HUES6 (cell line): ENCODE data around the gene SAMD11.
A peak's percentile ranks its signal among the peaks of the same experiment; 100 is the strongest.
"Not testable (repeated sequence)": the region's sequence is repeated elsewhere in the genome, so short reads cannot be mapped to it uniquely, and the experiment has no call there.

Experiments
- H3K27ac ChIP-seq: 2 replicates; pipeline ENCODE4 v1.7.0; 2013; ENCODE audit warnings: low read depth, mild to moderate bottlenecking, low read length, inconsistent platforms
- H3K27me3 ChIP-seq: 2 replicates; pipeline ENCODE4 v1.6.1; 2013; ENCODE audit warnings: low read length; ENCODE audit not compliant: control insufficient read depth, insufficient read depth
- H3K36me3 ChIP-seq: 2 replicates; pipeline ENCODE4 v1.6.1; 2013; ENCODE audit warnings: low read length; ENCODE audit not compliant: control insufficient read depth, insufficient read depth
- H3K4me1 ChIP-seq: 2 replicates; pipeline ENCODE4 v1.6.1; 2013; ENCODE audit warnings: low read length; ENCODE audit not compliant: control insufficient read depth, insufficient read depth
- H3K4me3 ChIP-seq: 2 replicates; pipeline ENCODE4 v1.5.1; 2013; ENCODE audit warnings: low read depth, low read length
- H3K9ac ChIP-seq: one replicate; pipeline ENCODE4 v1.6.1; 2013; ENCODE audit warnings: mild to moderate bottlenecking, low read length
- H3K9me3 ChIP-seq: 2 replicates; pipeline ENCODE4 v1.6.1; 2013; ENCODE audit warnings: low read depth, low read length; ENCODE audit not compliant: control insufficient read depth, insufficient read depth

Gene SAMD11

DNA sequence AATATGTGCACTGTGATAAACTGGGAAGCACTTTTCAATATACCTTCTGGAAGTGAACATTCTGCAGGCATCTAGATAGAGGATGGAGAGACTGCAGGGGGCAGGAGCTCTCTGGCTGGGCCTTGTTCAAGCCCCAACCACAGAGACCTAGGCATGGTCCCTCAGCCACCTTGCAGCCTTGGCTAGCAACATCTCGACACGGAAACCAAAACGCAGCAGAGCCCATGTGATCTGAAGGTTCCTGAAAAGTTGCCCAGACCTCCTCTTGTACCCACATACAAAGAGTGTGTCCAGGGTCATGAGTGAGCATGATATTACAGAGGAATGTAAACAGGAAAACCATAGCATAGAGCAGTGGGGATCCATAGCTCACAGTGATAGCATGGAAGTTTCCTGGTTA, 33.1 kb upstream of the SAMD11 start:
- Histone ChIP-seq H3K4me3 (no peak overlapping the region), H3K4me1 (no peaks in the 10 kb centered on the region), H3K27me3 (peaks cover 51% of the 10 kb centered on the region), H3K27ac (no peak overlapping the region), H3K9me3 (no peaks in the 10 kb centered on the region), H3K9ac (no peak overlapping the region), H3K36me3 (no peaks in the 10 kb centered on the region)

DNA sequence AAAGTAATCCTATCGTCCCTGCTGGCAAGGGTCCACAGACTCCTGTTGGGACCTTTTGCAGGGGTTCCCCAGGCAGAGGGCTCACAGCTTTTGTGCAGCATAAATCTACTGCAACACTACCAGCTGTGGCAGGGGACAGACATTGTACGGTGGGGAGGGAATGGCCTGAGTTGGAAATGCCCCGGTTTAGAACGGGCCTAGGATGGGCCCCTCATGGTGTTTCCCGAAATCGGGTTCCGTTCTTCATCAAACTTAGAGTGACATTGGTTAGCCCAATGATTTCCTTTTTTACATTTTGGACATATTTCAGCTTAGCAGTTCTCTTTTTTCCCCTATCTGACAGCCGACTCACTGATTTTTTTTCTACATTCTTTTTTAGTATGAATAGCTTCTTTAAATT, 26.5 kb upstream of the SAMD11 start:
- H3K4me3 ChIP-seq = no peak overlapping the region
- peaks cover 62% of the 10 kb centered on the region for H3K27me3 ChIP-seq
- no peaks in the 10 kb centered on the region for H3K36me3 ChIP-seq
- H3K27ac ChIP-seq = no peak overlapping the region
- no peaks in the 10 kb centered on the region for H3K9me3 ChIP-seq
- no peaks in the 10 kb centered on the region for H3K4me1 ChIP-seq
- H3K9ac ChIP-seq = no peak overlapping the region

DNA sequence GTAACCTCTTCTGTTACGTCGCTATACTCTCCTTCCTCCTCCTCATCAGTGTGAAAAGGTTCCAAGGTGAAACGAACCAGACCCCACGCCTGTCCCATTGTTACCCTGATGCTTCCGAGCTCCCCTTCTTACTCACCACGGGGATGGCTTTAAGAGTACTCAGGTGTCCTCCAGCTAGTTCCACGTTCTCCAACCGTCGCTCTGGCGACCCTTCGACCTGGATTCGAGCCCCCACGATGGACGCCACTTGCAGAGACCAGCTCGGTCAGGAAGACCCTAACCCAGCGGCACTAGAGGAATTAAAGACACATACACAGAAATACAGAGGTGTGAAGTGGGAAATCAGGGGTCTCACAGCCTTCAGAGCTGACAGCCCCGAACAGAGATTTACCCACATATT, 25.8 kb upstream of the SAMD11 start:
- not testable (repeated sequence) for H3K4me1 ChIP-seq, H3K9me3 ChIP-seq, H3K36me3 ChIP-seq, H3K9ac ChIP-seq, H3K4me3 ChIP-seq, H3K27ac ChIP-seq
- peaks cover 69% of the 10 kb centered on the region for H3K27me3 ChIP-seq

DNA sequence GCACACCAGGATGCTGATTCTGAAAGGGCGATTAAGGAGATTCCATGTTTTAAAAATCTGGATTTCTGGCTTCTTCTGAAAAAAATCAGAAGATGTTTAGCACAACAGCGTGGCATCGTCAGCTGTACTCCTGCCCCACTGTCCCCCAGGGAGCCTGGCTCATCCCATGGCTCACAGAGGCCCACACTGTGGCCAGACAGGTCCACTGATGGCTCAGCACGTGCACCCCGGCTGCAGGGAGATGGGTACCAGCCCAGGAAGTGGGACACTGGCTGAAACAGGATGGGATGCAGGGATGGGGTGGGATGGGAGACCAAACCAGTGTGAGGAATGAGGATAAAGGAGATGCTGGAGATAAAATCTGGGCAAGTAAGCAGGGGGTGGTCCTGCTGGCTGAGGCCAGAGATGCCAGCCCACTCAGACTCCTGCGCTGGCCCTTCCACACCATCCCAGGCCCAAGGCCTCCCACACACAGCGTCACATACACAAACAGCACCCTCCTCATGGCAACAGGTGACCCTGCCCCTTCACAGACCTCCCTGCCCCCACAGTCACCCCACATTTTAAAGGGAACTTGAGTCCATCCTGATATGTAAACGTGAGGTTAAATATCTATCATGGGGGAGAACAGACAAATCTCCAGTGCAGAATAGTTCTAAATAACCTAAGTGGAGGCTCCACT, 23.9 kb upstream of the SAMD11 start:
- Histone ChIP-seq H3K9ac (no peak overlapping the region), H3K27me3 (peaks cover 79% of the 10 kb centered on the region), H3K4me3 (no peak overlapping the region), H3K27ac (no peak overlapping the region), H3K9me3 (no peaks in the 10 kb centered on the region), H3K36me3 (no peaks in the 10 kb centered on the region), H3K4me1 (no peaks in the 10 kb centered on the region)

DNA sequence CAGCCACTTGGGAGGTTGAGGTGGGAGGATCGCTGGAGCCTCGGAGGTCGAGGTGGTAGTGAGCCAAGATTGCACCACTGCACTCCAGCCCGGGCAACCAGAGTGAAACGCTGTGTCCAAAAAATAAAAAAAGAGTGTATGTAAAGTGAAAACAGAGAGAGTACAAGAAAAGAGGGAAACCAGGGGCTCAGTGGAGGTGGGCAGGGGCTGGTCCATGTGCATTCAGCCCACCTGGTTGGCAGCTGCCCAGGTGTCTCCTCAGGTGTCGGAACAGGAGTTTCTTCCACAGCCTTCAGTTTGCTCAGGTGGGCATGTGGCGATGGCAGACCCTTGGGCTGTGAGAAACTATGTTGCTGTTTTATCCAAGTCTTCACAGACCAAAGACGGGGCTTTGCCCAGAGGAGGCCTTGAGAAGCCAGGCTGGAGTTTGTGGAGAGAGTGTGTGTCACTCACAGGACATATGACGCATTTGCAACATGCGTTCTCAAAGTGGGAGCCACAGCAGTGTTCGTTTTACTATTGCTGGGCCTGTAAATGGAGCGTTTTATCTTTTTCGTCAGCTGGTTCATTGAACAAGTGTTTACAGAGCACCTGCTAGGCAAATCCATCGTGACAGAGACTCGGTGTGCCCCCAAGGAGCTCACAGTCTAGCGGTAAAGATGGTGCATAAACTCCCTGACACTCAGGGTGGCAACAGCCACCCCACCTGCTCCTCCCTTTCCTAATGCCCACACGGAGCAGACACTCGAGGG, 22.4 kb upstream of the SAMD11 start:
- Histone ChIP-seq H3K27me3 (peaks cover 89% of the 10 kb centered on the region), H3K4me1 (peaks cover 3% of the 10 kb centered on the region), H3K36me3 (no peaks in the 10 kb centered on the region), H3K4me3 (no peak overlapping the region), H3K9ac (no peak overlapping the region), H3K27ac (no peak overlapping the region), H3K9me3 (no peaks in the 10 kb centered on the region)

DNA sequence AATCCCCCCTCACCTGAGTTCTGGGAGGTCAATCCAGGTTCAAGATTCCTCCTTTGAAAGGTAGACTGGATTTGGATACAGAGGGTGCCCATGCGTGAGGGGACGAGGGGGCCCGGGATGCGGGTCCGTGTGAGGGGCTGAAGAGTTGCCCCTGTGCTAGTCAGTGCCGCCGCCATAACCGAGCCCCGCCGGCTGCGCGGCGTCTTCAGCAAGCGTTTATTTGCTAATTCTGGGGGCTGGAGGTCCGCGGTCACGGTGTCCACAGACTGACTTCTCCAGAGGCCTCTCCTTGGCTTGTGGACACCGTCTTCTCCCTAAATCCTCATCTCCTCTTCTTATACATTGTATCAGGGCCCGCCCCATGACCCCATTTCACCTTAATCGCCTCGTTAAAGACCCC, 20.9 kb upstream of the SAMD11 start:
- Histone ChIP-seq H3K4me1 (peaks cover 3% of the 10 kb centered on the region), H3K27ac (no peak overlapping the region), H3K4me3 (no peak overlapping the region), H3K36me3 (no peaks in the 10 kb centered on the region), H3K9me3 (no peaks in the 10 kb centered on the region), H3K27me3 (peaks cover 94% of the 10 kb centered on the region), H3K9ac (no peak overlapping the region)

DNA sequence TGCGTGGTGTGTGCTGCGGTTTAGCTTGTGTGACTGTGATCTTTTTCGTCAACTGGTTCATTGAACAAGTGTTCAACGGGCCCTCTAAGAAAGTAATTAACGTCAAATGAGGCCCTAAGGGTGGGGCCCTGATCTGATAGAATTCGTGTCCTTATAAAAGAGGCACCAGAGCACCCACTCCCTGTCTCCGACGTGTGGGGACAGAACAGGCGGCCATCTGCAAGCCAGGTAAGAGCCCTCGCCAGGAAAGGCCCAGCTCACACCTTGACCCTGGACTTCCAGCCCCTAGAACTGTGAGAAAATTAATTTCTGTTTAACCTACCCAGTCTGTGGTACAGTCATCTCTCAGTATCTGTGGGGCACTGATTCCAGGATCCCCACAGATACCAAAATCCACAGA, 20.4 kb upstream of the SAMD11 start:
- Histone ChIP-seq H3K36me3 (no peaks in the 10 kb centered on the region), H3K9me3 (no peaks in the 10 kb centered on the region), H3K27ac (no peak overlapping the region), H3K4me3 (no peak overlapping the region), H3K9ac (no peak overlapping the region), H3K4me1 (peaks cover 3% of the 10 kb centered on the region), H3K27me3 (peaks cover 94% of the 10 kb centered on the region)

DNA sequence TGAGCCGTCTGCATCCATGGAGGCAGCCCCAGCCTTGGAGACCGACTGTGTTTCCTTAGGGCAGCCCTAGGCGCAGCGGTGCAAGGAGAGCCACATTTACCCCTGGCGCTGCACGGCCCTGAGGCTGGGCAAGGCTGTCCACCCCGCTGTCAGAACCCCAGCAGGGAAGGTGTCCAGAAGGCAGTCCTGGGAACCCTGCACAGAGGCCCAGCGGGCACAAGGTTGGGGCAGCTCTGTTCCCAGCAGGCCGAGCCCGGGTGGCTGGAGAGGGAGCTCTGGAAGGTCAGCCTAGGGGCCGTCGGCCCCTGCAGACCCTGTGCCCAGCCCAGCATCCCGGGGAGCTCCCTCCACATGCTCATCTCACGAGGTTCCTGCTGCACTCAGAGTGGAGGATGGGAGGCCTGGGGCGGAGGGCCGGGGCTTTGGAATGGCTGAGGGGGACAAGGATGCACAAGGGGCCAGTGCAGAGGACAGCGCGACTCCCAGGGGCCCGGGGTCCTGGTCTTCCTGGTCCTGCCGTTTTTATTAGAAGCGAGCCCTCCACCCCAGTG, 19.9 kb upstream of the SAMD11 start:
- H3K9me3 ChIP-seq = no peaks in the 10 kb centered on the region
- no peak overlapping the region for H3K27ac ChIP-seq
- no peaks in the 10 kb centered on the region for H3K36me3 ChIP-seq
- peaks cover 89% of the 10 kb centered on the region for H3K27me3 ChIP-seq
- H3K9ac ChIP-seq = no peak overlapping the region
- peaks cover 3% of the 10 kb centered on the region for H3K4me1 ChIP-seq
- no peak overlapping the region for H3K4me3 ChIP-seq

DNA sequence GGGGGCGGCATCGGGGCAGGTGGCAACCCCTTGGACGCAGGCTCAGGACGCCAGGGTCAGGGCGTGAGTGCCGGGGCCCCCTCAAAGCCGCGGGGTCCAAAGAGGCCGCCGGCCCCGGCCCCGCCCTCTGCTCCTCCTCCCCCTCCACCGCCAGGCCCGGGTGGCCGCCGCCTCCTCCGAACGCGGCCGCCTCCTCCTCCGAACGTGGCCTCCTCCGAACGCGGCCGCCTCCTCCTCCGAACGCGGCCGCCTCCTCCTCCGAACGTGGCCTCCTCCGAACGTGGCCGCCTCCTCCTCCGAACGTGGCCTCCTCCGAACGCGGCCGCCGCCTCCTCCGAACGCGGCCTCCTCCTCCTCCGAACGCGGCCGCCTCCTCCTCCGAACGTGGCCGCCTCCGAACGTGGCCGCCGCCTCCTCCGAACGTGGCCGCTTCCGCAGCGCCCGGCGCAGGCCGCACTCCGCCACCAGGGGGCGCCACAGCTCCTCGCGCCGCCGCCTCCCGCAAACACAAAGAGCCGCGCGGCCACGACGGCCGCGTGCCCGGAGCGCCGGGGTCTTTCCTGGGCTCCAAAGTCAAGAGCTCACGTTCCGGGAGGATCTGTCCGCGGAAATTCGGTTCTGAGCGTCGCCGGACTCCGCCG, 19.3 kb upstream of the SAMD11 start:
- Histone ChIP-seq H3K4me1 (peaks cover 3% of the 10 kb centered on the region), H3K9ac (no peak overlapping the region), H3K27me3 (peaks cover 85% of the 10 kb centered on the region), H3K4me3 (peak overlapping the region; percentile 54; the same call in 1 of the 2 replicates), H3K36me3 (no peaks in the 10 kb centered on the region), H3K9me3 (no peaks in the 10 kb centered on the region), H3K27ac (no peak overlapping the region)

DNA sequence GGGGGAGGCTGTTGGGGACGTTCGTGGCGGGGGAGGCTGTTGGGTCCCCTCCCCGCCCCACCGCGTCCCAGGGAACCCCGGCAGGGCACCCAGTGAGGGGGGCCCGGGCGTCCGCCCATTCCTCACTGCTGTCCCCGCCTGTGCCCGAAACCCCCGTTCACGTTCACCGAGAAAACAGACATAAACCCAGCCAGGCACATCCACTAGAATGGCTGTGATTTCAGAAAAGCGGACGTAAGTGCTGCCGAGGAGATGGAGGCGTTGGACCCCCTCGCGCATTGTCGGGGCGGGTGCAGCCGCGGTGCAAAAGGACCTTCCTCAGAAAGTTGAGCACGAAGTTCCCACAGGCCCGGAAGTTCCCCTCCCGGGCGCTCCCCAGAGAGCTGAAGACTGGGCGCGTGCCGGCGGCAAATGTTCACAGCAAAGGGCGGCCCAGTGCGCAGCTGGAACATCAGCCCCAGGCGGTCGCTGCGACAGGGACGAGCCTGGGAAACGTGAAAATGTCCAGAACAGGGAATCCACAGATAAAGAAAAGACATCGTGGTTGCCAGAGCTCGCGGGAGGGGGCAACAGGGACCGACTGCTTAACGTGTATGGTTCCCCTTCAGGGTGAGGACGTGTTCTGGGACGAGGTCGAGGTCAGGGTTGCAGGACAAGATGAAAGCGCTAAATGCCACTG, 18.5 kb upstream of the SAMD11 start:
- H3K9me3 ChIP-seq = no peaks in the 10 kb centered on the region
- H3K27ac ChIP-seq = no peak overlapping the region
- no peaks in the 10 kb centered on the region for H3K36me3 ChIP-seq
- H3K4me1 ChIP-seq = peaks cover 3% of the 10 kb centered on the region
- H3K9ac ChIP-seq = peak overlapping the region; percentile 15
- peak overlapping the region; percentile 63 for H3K4me3 ChIP-seq
- H3K27me3 ChIP-seq = peaks cover 78% of the 10 kb centered on the region
